COLO668 (cell line): Measurements from ENCODE around the gene ARHGEF3.

ENCODE experiments used
- DNase-seq: peaks from one replicate; lab custom pipeline; 2025; ENCODE audit not compliant: unreplicated experiment; lab: John Stamatoyannopoulos, UW

Gene ARHGEF3

GRCh38 chr3:56823421-56823926, 21.7 kb upstream of the ARHGEF3 start:
- no peak for DNase-seq

GRCh38 chr3:56822501-56822900, 20.8 kb upstream of the ARHGEF3 start:
- DNase-seq = no peak

- no peak for DNase-seq
Observed at GRCh38 chr3:56819016-56819809, 17.5 kb upstream of the ARHGEF3 start.

- peak; percentile 2 for DNase-seq
Observed at GRCh38 chr3:56818156-56818985, 16.6 kb upstream of the ARHGEF3 start.

GRCh38 chr3:56817646-56818045, 15.9 kb upstream of the ARHGEF3 start:
- no peak for DNase-seq

- no peak for DNase-seq
Observed at GRCh38 chr3:56816061-56816460, 14.3 kb upstream of the ARHGEF3 start.

- no peak for DNase-seq
Observed at GRCh38 chr3:56815589-56815988, 13.8 kb upstream of the ARHGEF3 start.

GRCh38 chr3:56813653-56813960, 11.9 kb upstream of the ARHGEF3 start:
- peak; percentile 1 for DNase-seq

- DNase-seq = no peak
Observed at GRCh38 chr3:56812754-56813652, 11.3 kb upstream of the ARHGEF3 start.

GRCh38 chr3:56811546-56812202, 9.9 kb upstream of the ARHGEF3 start:
- DNase-seq = no peak

- DNase-seq = no peak
Observed at GRCh38 chr3:56810577-56811545, 9.1 kb upstream of the ARHGEF3 start.

- no peak for DNase-seq
Observed at GRCh38 chr3:56806407-56806806, 4.7 kb upstream of the ARHGEF3 start.

GRCh38 chr3:56802790-56803189, 1.0 kb upstream of the ARHGEF3 start:
- no peak for DNase-seq

- no peak for DNase-seq
Observed at GRCh38 chr3:56802378-56802745, 613 bp upstream of the ARHGEF3 start.

- peak; percentile 22 for DNase-seq
Observed at GRCh38 chr3:56800832-56801661, 702 bp downstream of the ARHGEF3 start.

GRCh38 chr3:56800130-56800831, 1.5 kb downstream of the ARHGEF3 start:
- DNase-seq = peak; percentile 12

- no peak for DNase-seq
Observed at GRCh38 chr3:56799251-56799882, 2.4 kb downstream of the ARHGEF3 start.

- no peak for DNase-seq
Observed at GRCh38 chr3:56796996-56797395, 4.8 kb downstream of the ARHGEF3 start.
